DMS79 (cell line): ENCODE data around the gene SIX5.
A peak's percentile ranks its signal among the peaks of the same experiment; 100 is the strongest.
"Not testable (repeated sequence)": the region's sequence is repeated elsewhere in the genome, so short reads cannot be mapped to it uniquely, and the experiment has no call there.

ENCODE experiments used
- DNase-seq: peaks from one replicate; lab custom pipeline; 2025; lab: John Stamatoyannopoulos, UW

SIX5 gene

DNA sequence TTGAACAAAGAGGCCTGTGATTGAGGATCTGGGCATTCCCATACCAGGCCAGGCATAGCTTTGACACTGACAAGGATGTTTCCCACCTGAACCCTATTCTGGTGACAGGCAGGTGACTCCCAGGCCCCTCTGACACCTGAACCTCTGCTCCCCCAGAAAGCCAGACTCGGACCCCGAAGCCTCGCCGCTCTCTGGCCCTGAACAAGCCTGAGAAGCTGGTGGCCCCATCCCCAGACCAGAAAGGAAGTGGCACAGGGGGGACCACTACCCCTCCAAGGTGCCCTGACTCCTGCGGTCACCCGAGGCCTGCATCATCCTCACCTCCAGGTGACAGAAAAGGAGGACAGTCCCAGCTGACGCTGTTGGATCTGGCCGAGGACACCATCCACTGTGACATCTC is 14.7 kb downstream of the SIX5 start:
- DNase-seq = no peak

GRCh38 chr19:45753548-45753947 is 15.5 kb downstream of the SIX5 start:
- no peak for DNase-seq

GRCh38 chr19:45752639-45753038 is 16.4 kb downstream of the SIX5 start:
- DNase-seq = no peak

DNA sequence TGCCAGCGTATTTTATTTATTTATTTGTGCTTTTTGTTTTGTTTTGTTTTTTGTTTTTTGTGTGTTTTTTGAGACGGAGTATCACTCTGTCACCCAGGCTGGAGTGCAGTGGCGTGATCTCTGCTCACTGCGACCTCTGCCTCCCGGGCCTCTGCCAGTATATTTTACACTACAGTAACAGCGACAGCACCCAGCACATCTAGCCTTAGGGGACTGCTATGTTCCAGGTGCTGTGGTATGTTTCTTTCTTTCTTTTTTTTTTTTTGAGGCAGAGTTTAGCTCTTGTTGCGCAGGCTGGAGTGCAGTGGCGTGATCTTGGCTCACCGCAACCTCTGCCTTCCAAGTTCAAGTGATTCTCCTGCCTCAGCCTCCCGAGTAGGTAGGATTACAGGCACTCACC is 17.6 kb downstream of the SIX5 start:
- DNase-seq = not testable (repeated sequence)

DNA sequence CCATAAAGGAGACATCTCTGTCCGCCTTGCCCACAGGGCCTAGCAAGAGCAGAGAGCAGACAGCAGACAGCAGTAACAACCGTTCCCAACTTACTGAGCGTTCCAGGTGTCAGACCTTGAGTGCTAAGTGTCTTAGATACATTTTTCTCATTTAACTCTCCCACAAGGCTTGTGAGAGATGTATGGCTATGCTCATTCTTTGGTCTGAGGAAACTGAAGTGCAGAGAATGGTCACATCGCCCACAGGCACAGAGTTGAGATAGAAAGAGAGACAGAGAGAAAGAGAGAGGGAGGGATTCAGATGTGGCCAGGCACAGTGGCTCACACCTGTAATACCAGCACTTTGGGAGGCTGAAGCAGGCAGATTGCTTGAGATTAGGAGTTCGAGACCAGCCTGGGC is 21.5 kb downstream of the SIX5 start:
- DNase-seq = no peak

- DNase-seq = no peak
Observed at GRCh38 chr19:45746866-45747265, 22.2 kb downstream of the SIX5 start.

- no peak for DNase-seq
Observed at GRCh38 chr19:45745606-45746005, 23.4 kb downstream of the SIX5 start.

DNA sequence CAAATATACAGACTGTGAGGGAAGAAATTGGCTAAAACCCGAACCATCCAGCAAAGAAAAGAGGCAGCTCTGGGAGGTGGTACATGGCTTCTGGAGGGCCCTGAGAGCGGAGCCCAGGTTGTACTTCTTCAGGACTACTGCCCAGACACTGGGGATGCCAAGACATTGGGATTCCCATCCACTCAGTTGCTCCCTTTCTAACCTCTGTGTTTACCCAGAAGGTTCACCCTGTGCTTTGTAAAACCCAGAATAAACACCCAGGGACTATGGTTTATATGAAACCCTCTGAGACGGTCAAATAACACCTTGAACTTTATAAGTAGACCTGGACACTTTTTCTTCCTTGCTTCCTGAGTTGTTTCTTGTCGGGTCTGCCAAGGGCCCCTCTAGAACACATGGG is 26.1 kb downstream of the SIX5 start:
- no peak for DNase-seq

GRCh38 chr19:45739498-45740439 is 29.3 kb downstream of the SIX5 start:
- no peak for DNase-seq

GRCh38 chr19:45733160-45733810 is 35.8 kb downstream of the SIX5 start, which contains the start of gene MEIOSIN:
TSS of gene MEIOSIN (plus strand) at chr19:45733439. CDS start at chr19:45735377, 1,938 bp downstream.
- DNase-seq = no peak

- peak; percentile 99 for DNase-seq
Observed at GRCh38 chr19:45730368-45731288, 38.4 kb downstream of the SIX5 start, which contains the start of gene FBXO46. TSS of gene FBXO46 (minus strand) at chr19:45730896. CDS start at chr19:45713495, 17,401 bp downstream.

GRCh38 chr19:45729800-45730290 is 39.2 kb downstream of the SIX5 start:
- DNase-seq = no peak

- DNase-seq = not testable (repeated sequence)
Observed at GRCh38 chr19:45728683-45729082, 40.4 kb downstream of the SIX5 start.

DNA sequence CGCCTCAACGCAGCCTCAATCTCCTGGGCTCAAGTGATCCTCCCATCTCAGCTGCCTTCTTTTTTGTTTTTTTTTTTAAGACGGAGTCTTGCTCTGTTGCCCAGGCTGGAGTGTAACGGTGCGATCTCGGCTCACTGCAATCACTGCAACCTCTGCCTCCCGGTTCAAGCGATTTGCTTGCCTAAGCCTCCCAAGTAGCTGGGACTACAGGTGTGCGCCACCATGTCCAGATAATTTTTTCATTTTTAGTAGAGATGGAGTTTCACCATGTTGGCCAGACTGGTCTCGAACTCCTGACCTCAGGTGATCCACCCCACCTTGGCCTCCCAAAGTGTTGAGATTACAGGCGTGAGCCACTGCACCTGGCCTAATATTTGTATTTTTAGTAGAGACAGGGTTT is 49.0 kb downstream of the SIX5 start:
- not testable (repeated sequence) for DNase-seq

GRCh38 chr19:45717983-45718650 is 50.9 kb downstream of the SIX5 start:
- DNase-seq = no peak

DNA sequence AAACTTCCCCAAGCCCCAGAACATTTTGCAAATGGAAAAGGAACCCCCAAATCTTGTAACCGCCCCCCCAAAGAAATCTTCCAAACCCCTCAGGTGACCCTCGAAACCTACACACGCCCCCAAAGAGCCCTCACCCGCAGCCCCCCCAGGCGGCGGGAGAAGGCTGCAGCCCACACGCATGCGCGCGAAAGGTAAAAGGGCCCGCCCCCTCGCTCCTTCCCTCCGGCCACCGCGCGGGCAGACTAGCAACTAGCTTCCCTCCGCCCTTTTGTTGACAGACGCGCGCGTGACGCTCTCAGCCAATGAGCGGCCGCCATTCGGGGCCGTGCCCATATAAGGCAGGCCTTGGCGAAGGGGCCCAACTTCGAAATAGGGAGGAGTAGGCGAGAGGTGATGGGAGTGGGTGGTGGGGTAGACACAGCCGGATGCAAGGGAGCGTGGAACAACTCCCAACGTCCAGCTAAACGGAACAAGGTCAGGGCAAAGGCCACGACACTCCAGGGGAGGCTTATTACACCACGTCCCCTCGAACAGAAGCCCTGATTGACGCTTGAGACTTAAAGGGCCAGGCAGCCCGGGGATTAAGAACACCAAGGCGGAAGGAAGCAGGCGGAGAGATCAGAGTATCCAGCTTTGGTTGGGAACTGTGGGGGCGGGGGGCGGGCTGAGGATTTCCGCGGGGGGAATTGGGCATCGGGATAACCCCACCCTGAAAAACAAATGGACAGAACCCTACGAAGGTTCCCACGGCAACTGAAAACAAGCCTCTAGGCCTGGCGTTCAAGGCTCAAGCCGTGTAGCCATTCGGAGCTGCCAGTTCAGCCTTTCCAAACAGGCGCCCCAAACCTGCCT is 51.7 kb downstream of the SIX5 start:
- DNase-seq = peak; percentile 99

DNA sequence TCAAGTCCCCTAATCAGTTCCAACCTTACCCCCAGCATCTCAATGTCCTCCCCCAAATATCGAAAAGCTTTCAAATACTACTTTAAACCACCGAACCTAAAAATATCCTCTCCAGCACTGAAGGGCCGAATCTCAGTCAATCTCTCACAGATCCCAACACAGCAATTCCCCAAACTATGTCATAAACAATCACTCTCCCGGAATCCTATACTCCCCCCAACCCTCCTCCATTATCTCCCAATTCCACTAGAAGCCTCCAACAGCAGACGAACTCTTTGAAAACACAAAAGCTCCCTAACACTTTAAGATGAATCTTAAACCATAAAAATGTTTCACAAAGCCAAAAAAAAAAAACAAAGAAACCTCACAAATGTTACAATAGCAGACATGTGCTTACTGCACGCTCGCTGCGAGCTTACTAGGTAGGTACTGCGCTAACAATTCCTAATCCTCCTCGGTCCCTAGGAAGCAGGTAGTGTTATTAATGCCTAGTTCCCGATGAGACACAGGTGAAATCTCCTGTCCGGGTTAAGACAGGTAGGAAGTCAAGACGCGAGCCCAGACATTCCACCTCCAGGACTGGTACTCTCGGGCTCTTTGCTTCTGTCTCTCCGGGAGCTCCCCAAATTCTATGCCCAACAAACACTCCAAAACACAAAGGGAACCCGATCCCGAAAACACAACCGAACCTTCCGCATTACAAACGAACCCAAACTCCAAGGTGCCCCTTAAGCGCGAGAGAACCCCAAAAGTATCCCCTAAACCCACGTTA is 52.5 kb downstream of the SIX5 start:
- peak; percentile 20 for DNase-seq

DNA sequence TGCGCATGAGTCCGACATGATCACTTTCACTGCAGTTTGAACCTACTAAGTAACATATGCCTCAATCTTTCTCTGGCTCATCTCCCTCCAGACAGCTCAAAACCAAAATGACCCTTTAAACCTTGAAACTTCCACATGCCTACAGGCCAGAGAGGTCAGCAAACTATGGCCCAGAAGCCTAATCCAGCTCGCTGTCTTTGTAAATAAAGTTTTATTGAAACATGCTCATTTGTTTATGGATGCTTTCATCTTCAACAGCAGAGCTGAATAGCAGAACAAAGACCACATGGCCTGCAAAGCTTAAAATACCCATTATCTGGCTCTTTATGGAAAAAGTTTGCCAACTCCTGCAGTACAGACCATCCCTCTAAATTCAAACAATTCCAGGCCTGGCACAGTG is 53.9 kb downstream of the SIX5 start:
- no peak for DNase-seq
